Esophagus (tissue), 2 donors: Measurements from ENCODE around the gene GPC3. TPM values are rescaled to one million over a fixed set of nuclear protein-coding genes. Genes with fewer than 3 reads are reported as not detected.

Experiments
- H3K27ac ChIP-seq, 2 donors: one replicate each; pipeline ENCODE4 v1.5.1; 2013; ENCODE audit warnings: low read depth in 2 of 2, mild to moderate bottlenecking in 2 of 2, inconsistent platforms in 1 of 2, low read length in 1 of 2, moderate library complexity in 1 of 2
- H3K27me3 ChIP-seq, 2 donors: one replicate each; pipeline ENCODE4 v1.6.1; 2013; ENCODE audit warnings: low read length in 2 of 2, control low read depth in 1 of 2, mild to moderate bottlenecking in 1 of 2; ENCODE audit not compliant: insufficient read depth in 2 of 2, control insufficient read depth in 1 of 2
- H3K36me3 ChIP-seq, 2 donors: one replicate each; pipeline ENCODE4 v1.6.1; 2013; ENCODE audit warnings: low read length in 1 of 2; ENCODE audit not compliant: control insufficient read depth in 2 of 2, insufficient read depth in 2 of 2
- H3K4me1 ChIP-seq, 2 donors: one replicate each; pipeline ENCODE4 v1.6.1; 2013; ENCODE audit warnings: low read length in 1 of 2; ENCODE audit not compliant: control insufficient read depth in 2 of 2, insufficient read depth in 2 of 2
- H3K4me3 ChIP-seq, 2 donors: one replicate each; pipeline ENCODE4 v1.5.1; 2013; ENCODE audit warnings: low read length in 2 of 2, mild to moderate bottlenecking in 2 of 2, low read depth in 1 of 2, moderate library complexity in 1 of 2
- H3K9me3 ChIP-seq, 2 donors: one replicate each; pipeline ENCODE4 v1.6.1; 2013; ENCODE audit warnings: mild to moderate bottlenecking in 2 of 2, low read depth in 1 of 2, low read length in 1 of 2, moderate library complexity in 1 of 2; ENCODE audit not compliant: control insufficient read depth in 2 of 2, insufficient read depth in 1 of 2
- WGBS, 2 donors: extraction: QIAGEN DNeasy Blood & Tissue Kit; methylation state at CpG; one replicate each; pipeline ENCODE4 v1.1.7; 2013; 5-methylcytosine and 5-hydroxymethylcytosine counted together
- polyA plus RNA-seq, 2 donors: library from polyadenylated mRNA; stranded (reverse); fragments of 200-250 nt; gene quantifications; one replicate each; pipeline ENCODE4 v1.2.3, GENCODE V29; 2013
- donor health status: healthy with polysubstance abuse.
- donor health status: Bipolar disorder and iron deficiency.

The GPC3 gene
- polyA plus RNA-seq, 2 donors, result 0.10 to 0.39 TPM

- Histone ChIP-seq H3K36me3 (no peaks in the 10 kb centered on the region), H3K27me3 (no peaks in the 10 kb centered on the region), H3K4me3 (no peak overlapping the region), H3K4me1 (no peaks in the 10 kb centered on the region), H3K27ac (no peak overlapping the region), H3K9me3 (no peaks in the 10 kb centered on the region)
- 77 to 83% methylated on average over 1 of the region's 1 CpG for WGBS, 2 donors
These were observed 41.9 kb downstream of the GPC3 start for GRCh38 chrX:133943507-133943906.

DNA sequence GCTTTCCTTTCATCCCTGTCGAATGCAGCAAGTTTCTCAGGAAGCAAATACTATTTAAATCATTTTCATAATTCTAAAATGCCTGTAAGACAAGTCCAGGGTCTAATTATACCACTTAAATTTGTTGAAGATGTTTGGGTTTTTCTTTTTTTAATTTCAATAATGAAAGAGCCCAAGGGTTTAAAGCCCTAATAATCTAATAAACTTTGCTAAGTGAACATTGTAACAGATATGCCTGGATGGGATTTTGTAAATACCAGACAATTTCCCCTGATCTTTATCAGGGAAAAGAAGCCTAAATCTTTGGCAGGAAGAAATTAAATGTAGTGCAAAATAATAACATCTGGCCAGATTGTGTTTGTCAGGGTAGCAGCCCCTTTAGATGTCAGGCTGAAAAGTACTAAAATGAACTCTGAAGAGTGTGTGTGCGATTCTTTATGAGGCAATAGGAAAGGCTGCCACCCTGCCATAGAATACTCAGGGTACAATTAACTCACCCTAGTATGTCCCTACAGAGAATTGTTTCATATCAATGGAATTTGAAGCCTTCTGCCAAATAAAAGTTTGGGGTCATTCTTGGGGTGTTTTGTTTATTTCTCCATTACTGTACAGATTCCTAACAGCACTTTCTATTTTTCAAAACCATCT, 45.6 kb downstream of the GPC3 start:
- Histone ChIP-seq H3K27ac (no peak overlapping the region), H3K4me1 (no peaks in the 10 kb centered on the region), H3K4me3 (no peak overlapping the region), H3K27me3 (no peaks in the 10 kb centered on the region), H3K36me3 (no peaks in the 10 kb centered on the region), H3K9me3 (no peaks in the 10 kb centered on the region)
- WGBS, 2 donors, result 58 to 69% methylated on average over 2 of the region's 2 CpGs

- H3K4me1 ChIP-seq, result no peaks in the 10 kb centered on the region
- H3K27me3 ChIP-seq, result no peaks in the 10 kb centered on the region
- H3K27ac ChIP-seq, result no peak overlapping the region
- no peaks in the 10 kb centered on the region for H3K9me3 ChIP-seq
- no peak overlapping the region for H3K4me3 ChIP-seq
- H3K36me3 ChIP-seq, result no peaks in the 10 kb centered on the region
- WGBS, 2 donors, result 72 to 92% methylated on average over 1 of the region's 1 CpG
These were observed 46.9 kb downstream of the GPC3 start for GRCh38 chrX:133938530-133938929.

DNA sequence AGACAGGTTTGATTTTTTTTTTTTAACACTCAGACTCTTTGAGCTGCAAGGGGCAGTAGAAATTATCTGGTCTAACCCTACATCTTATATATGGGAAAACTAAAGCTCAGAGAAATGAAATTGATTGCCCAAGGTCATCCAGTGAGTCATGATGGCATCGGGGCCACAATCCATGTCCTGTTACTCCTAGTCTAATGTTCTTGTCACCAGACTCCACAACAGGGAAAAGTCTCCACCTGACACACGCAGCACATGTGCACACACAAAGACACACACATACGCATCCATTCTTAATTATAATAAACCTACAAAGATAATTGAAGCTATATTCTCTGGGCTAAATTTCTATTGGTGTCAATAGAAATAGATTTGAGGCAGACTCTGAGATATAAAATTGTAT, 48.4 kb downstream of the GPC3 start:
- H3K4me3 ChIP-seq, result no peak overlapping the region
- no peaks in the 10 kb centered on the region for H3K27me3 ChIP-seq
- no peak overlapping the region for H3K27ac ChIP-seq
- WGBS, 2 donors, result 80 to 89% methylated on average over 3 of the region's 3 CpGs
- no peaks in the 10 kb centered on the region for H3K4me1 ChIP-seq
- no peaks in the 10 kb centered on the region for H3K36me3 ChIP-seq
- H3K9me3 ChIP-seq, result no peaks in the 10 kb centered on the region

DNA sequence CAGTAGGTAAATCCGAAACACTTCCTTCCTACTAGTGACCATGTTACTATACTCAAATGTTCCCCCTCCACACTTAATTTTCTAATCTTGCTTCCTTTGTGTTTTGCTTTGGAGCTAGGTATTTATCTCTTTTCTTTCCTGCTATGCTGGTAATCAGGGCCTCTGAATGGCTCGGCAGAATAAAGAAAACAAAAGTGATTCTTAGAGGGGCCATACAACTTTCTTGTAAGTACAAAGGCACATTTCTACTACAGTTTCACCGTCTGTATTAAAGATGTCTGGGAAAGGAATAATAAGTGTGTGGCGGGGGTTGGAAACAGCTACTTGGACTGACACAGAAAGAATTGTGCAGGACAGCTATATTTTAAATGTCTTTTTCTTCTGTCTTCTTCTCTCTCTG, 50.3 kb downstream of the GPC3 start:
- H3K9me3 ChIP-seq, result no peaks in the 10 kb centered on the region
- H3K4me1 ChIP-seq, result no peaks in the 10 kb centered on the region
- WGBS, 2 donors, result 67 to 68% methylated on average over 4 of the region's 4 CpGs
- H3K27ac ChIP-seq, result no peak overlapping the region
- no peaks in the 10 kb centered on the region for H3K36me3 ChIP-seq
- H3K4me3 ChIP-seq, result no peak overlapping the region
- H3K27me3 ChIP-seq, result no peaks in the 10 kb centered on the region

DNA sequence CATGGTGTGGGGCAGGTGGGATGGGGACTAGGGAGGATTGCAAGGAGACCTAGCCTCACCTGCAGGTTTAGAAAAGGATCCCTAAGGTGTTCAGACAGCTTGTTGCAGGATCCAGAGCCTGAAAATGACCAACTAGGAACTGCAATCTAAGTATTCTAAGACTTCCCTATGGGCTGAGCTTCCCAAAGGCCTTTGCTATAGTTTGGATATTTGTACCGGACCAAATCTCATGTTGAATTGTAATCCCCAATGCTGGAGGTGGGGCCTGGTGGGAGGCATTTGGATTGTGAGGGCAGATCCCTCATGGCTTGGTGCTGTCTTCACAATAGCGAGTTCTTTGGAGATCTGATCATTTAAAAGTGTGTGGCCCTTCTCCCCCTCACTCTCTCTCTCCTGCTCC, 52.1 kb downstream of the GPC3 start:
- WGBS, 2 donors, result 67 to 96% methylated on average over 2 of the region's 2 CpGs
- Histone ChIP-seq H3K4me1 (no peaks in the 10 kb centered on the region), H3K36me3 (no peaks in the 10 kb centered on the region), H3K27me3 (no peaks in the 10 kb centered on the region), H3K9me3 (no peaks in the 10 kb centered on the region), H3K4me3 (no peak overlapping the region), H3K27ac (no peak overlapping the region)

GRCh38 chrX:133929836-133930464, 55.4 kb downstream of the GPC3 start:
- H3K36me3 ChIP-seq, result no peaks in the 10 kb centered on the region
- no peak overlapping the region for H3K4me3 ChIP-seq
- H3K9me3 ChIP-seq, result no peaks in the 10 kb centered on the region
- WGBS, 2 donors, result 57 to 59% methylated on average over 2 of the region's 2 CpGs
- H3K27me3 ChIP-seq, result peaks cover 0 to 2% of the 10 kb centered on the region in 2 donors
- no peaks in the 10 kb centered on the region for H3K4me1 ChIP-seq
- no peak overlapping the region for H3K27ac ChIP-seq

DNA sequence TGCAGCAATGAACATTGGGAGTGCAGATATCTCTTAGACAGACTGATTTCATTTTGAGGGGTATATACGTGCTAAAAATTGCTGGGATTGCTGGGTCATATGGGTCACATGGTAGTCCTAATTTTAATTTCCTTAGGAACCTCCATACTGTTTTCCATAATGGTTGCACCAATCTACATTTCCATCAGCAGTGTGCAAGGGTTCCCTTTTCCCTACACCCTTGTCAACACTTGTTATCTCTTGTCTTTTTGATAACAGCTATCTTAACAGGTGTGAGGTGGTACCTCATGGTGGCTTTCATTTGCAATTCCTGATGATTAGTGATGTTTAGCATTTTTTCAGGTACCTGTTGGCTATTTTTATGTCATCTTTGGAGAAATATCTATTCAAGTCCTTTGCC, 57.0 kb downstream of the GPC3 start:
- Histone ChIP-seq H3K4me3 (no peak overlapping the region), H3K36me3 (no peaks in the 10 kb centered on the region), H3K27ac (no peak overlapping the region), H3K4me1 (no peaks in the 10 kb centered on the region), H3K9me3 (no peaks in the 10 kb centered on the region), H3K27me3 (peaks cover 0 to 2% of the 10 kb centered on the region in 2 donors)
- WGBS, 2 donors, result 76 to 94% methylated on average over 1 of the region's 1 CpG

GRCh38 chrX:133926809-133927208, 58.6 kb downstream of the GPC3 start:
- Histone ChIP-seq H3K27ac (no peak overlapping the region), H3K4me1 (no peaks in the 10 kb centered on the region), H3K36me3 (no peaks in the 10 kb centered on the region), H3K27me3 (peaks cover 0 to 2% of the 10 kb centered on the region in 2 donors), H3K4me3 (no peak overlapping the region), H3K9me3 (no peaks in the 10 kb centered on the region)
- 53 to 61% methylated on average over 4 of the region's 4 CpGs for WGBS, 2 donors

GRCh38 chrX:133926099-133926498, 59.3 kb downstream of the GPC3 start:
- no peaks in the 10 kb centered on the region for H3K4me1 ChIP-seq
- no peak overlapping the region for H3K4me3 ChIP-seq
- H3K27ac ChIP-seq, result no peak overlapping the region
- WGBS, 2 donors, result 74 to 76% methylated on average over 1 of the region's 1 CpG
- H3K27me3 ChIP-seq, result peaks cover 0 to 2% of the 10 kb centered on the region in 2 donors
- no peaks in the 10 kb centered on the region for H3K9me3 ChIP-seq
- no peaks in the 10 kb centered on the region for H3K36me3 ChIP-seq
